GM23338 (cell line): Measurements from ENCODE around the gene NXPE3. TPM values are rescaled to one million over a fixed set of nuclear protein-coding genes. Genes with fewer than 3 reads are reported as not detected.

Source experiments
- ATAC-seq: fragments of 200-7000 bp; cut with Tn5 transposase; 3 replicates; pipeline ENCODE4 v1.9.1; 2020
- DNase-seq: peaks from one replicate; pipeline ENCODE4 v3.0.0-alpha.2; 2015; ENCODE audit warnings: low spot score
- H2AFZ ChIP-seq: fragments of 200-600 bp; sonication (generic); 2 replicates; pipeline ENCODE4 v1.8.0; 2016; ENCODE audit warnings: antibody characterized with exemption, mild to moderate bottlenecking, moderate library complexity
- H3F3A ChIP-seq: fragments of 200-600 bp; sonication (generic); replicated peaks from 2 replicates; pipeline ENCODE4 v1.8.0; 2017; ENCODE audit warnings: antibody characterized with exemption, mixed run types, low read depth
- H3K27ac ChIP-seq: fragments of 200-600 bp; sonication (generic); 2 replicates; pipeline ENCODE4 v1.6.1; 2016; ENCODE audit warnings: low read depth
- H3K27me3 ChIP-seq: fragments of 200-600 bp; sonication (generic); 2 replicates; pipeline ENCODE4 v1.8.0; 2016; ENCODE audit warnings: mild to moderate bottlenecking, mixed run types, moderate library complexity; ENCODE audit not compliant: insufficient read depth
- H3K36me3 ChIP-seq: fragments of 200-600 bp; sonication (generic); 2 replicates; pipeline ENCODE4 v1.8.0; 2016; ENCODE audit warnings: mild to moderate bottlenecking; ENCODE audit not compliant: insufficient read depth
- H3K4me1 ChIP-seq: fragments of 200-600 bp; sonication (generic); 2 replicates; pipeline ENCODE4 v1.8.0; 2016; ENCODE audit warnings: mild to moderate bottlenecking, moderate library complexity; ENCODE audit not compliant: insufficient read depth
- H3K4me2 ChIP-seq: fragments of 200-600 bp; sonication (generic); 2 replicates; pipeline ENCODE4 v1.7.1; 2017; ENCODE audit warnings: mixed run types
- H3K4me3 ChIP-seq: fragments of 200-600 bp; sonication (generic); 2 replicates; pipeline ENCODE4 v1.6.1; 2016; ENCODE audit warnings: mixed run types
- H3K79me2 ChIP-seq: fragments of 200-600 bp; sonication (generic); replicated peaks from 2 replicates; pipeline ENCODE4 v1.8.0; 2017; ENCODE audit warnings: mild to moderate bottlenecking; ENCODE audit not compliant: insufficient read depth
- H3K9me2 ChIP-seq: fragments of 200-600 bp; sonication (generic); 2 replicates; pipeline ENCODE4 v1.8.0; 2017; ENCODE audit not compliant: insufficient read depth
- H4K20me1 ChIP-seq: fragments of 200-600 bp; sonication (generic); replicated peaks from 2 replicates; pipeline ENCODE4 v1.8.0; 2017; ENCODE audit warnings: mild to moderate bottlenecking; ENCODE audit not compliant: insufficient read depth
- H3K27ac Mint-ChIP-seq: 2 replicates; pipeline ENCODE4 v1.8.0; 2020; ENCODE audit warnings: inconsistent platforms, mild to moderate bottlenecking, moderate library complexity, mixed read lengths
- H3K27me3 Mint-ChIP-seq: 3 replicates; pipeline ENCODE4 v1.8.0; 2022; ENCODE audit warnings: low read depth, mild to moderate bottlenecking, moderate library complexity, mixed read lengths, inconsistent platforms; ENCODE audit not compliant: insufficient read depth, poor library complexity
- H3K36me3 Mint-ChIP-seq: 3 replicates; pipeline ENCODE4 v1.8.0; 2021; ENCODE audit warnings: low read depth, mild to moderate bottlenecking, inconsistent platforms, moderate library complexity, mixed read lengths
- H3K4me1 Mint-ChIP-seq: 3 replicates; pipeline ENCODE4 v1.8.0; 2020; ENCODE audit warnings: mild to moderate bottlenecking, inconsistent platforms, mixed read lengths
- H3K4me3 Mint-ChIP-seq: 3 replicates; pipeline ENCODE4 v1.8.0; 2021; ENCODE audit warnings: moderate library complexity, mild to moderate bottlenecking, inconsistent platforms, mixed read lengths
- H3K9me3 Mint-ChIP-seq: 3 replicates; pipeline ENCODE4 v1.8.0; 2020; ENCODE audit warnings: moderate library complexity, mild to moderate bottlenecking, inconsistent platforms, mixed read lengths
- CREB1 ChIP-seq: fragments of 250-450 bp; sonication (Bioruptor Pico); IDR thresholded peaks from 2 replicates; pipeline ENCODE4 v1.5.0; 2020; ENCODE audit warnings: low read depth, mild to moderate bottlenecking, moderate library complexity
- CTCF ChIP-seq, 2 experiments: fragments of 200-600 bp in 1 of 2; sonication (generic) in 1 of 2; conservative IDR thresholded peaks; 2 replicates each; pipeline versions ENCODE4 v1.5.1 to v1.6.1; 2016 to 2017; ENCODE audit warnings: antibody characterized with exemption in 2 of 2, low read depth in 2 of 2, mild to moderate bottlenecking in 2 of 2, moderate library complexity in 1 of 2
- ETS1 ChIP-seq: IDR thresholded peaks from 2 replicates; pipeline ENCODE4 v1.6.1; 2016; ENCODE audit warnings: antibody characterized with exemption
- EZH2 ChIP-seq: fragments of 200-600 bp; sonication (generic); IDR thresholded peaks from one replicate; pipeline ENCODE4 v1.8.0; 2017; ENCODE audit warnings: antibody characterized with exemption, mild to moderate bottlenecking, low read depth; ENCODE audit not compliant: unreplicated experiment
- EZH2phosphoT487 ChIP-seq: fragments of 200-600 bp; sonication (generic); IDR thresholded peaks from one replicate; pipeline ENCODE4 v1.8.1; 2018; ENCODE audit warnings: antibody characterized with exemption; ENCODE audit not compliant: unreplicated experiment
- JUNB ChIP-seq: IDR thresholded peaks from one replicate; pipeline ENCODE4 v1.6.1; 2016; ENCODE audit warnings: antibody characterized with exemption; ENCODE audit not compliant: unreplicated experiment
- NANOG ChIP-seq: IDR thresholded peaks from 2 replicates; pipeline ENCODE4 v1.6.1; 2016; ENCODE audit warnings: antibody characterized with exemption, borderline replicate concordance
- POLR2AphosphoS5 ChIP-seq: IDR thresholded peaks from 2 replicates; pipeline ENCODE4 v1.6.1; 2016; ENCODE audit warnings: antibody characterized with exemption, low read depth
- REST ChIP-seq: IDR thresholded peaks from one replicate; pipeline ENCODE4 v1.6.1; 2018; ENCODE audit warnings: antibody characterized with exemption; ENCODE audit not compliant: unreplicated experiment
- STAT1 ChIP-seq: IDR thresholded peaks from one replicate; pipeline ENCODE4 v1.6.1; 2016; ENCODE audit warnings: antibody characterized with exemption; ENCODE audit not compliant: unreplicated experiment
- ZNF114 ChIP-seq: fragments of 250-450 bp; sonication (Bioruptor Pico); IDR thresholded peaks from 2 replicates; pipeline ENCODE4 v1.5.0; 2020; ENCODE audit warnings: mild to moderate bottlenecking, moderate library complexity
- ZNF331 ChIP-seq: fragments of 250-450 bp; sonication (Bioruptor Pico); IDR thresholded peaks from 2 replicates; pipeline ENCODE4 v1.5.0; 2020; ENCODE audit warnings: low read depth, mild to moderate bottlenecking, moderate library complexity
- ZNF462 ChIP-seq: fragments of 250-450 bp; sonication (Bioruptor Pico); IDR thresholded peaks from 2 replicates; pipeline ENCODE4 v1.5.0; 2020; ENCODE audit warnings: mild to moderate bottlenecking, moderate library complexity
- polyA plus RNA-seq: library from polyadenylated mRNA; unstranded; fragments of >200 nt; fragmentation: Nextera tagmentation; extraction: Ambion mirVana; gene quantifications from 2 replicates; pipeline ENCODE4 v1.2.1, GENCODE V29; 2016
- total RNA-seq: library from RNA; depleted of rRNA; stranded (reverse); fragments of >200 nt; shearing (Covaris generic); gene quantifications from 2 replicates; pipeline ENCODE4 v1.2.3, GENCODE V29; 2014

Gene NXPE3
- total and polyA plus RNA-seq, 2 experiments from 2014 or later, result 13.3 to 20.8 TPM

- Mint-ChIP-seq H3K27ac (no peak overlapping the region), H3K36me3 (peaks cover 64% of the 10 kb centered on the region), H3K4me3 (no peak overlapping the region), H3K27me3 (peaks cover 2% of the 10 kb centered on the region), H3K4me1 (no peaks in the 10 kb centered on the region), H3K9me3 (no peaks in the 10 kb centered on the region)
- no peaks in the 10 kb centered on the region for H3K4me1 ChIP-seq
- H3K27me3 ChIP-seq, result no peaks in the 10 kb centered on the region
- H3K9me2 ChIP-seq, result no peaks in the 10 kb centered on the region
- H3K4me3 ChIP-seq, result no peak overlapping the region
- H3K4me2 ChIP-seq, result no peak overlapping the region
- no peak for ATAC-seq
- H3K36me3 ChIP-seq, result peaks cover 47% of the 10 kb centered on the region
- no peaks in the 10 kb centered on the region; the same call in 1 of the 2 replicates for H3K79me2 ChIP-seq
- no peak overlapping the region for H2AFZ ChIP-seq
- TF ChIP-seq STAT1 (no peak), CREB1 (CRISPR knock-in tag) (no peak), NANOG (no peak), ZNF462 (no peak), ZNF114 (CRISPR knock-in tag) (no peak), ZNF331 (CRISPR knock-in tag) (no peak), JUNB (no peak), POLR2AphosphoS5 (no peak), EZH2 (no peak), ETS1 (no peak), REST (no peak), EZH2phosphoT487 (no peak), CTCF (conservative IDR thresholded peaks at IDR 0.05; ENCODE audit: low read depth in 2 of 2) (no peak)
- DNase-seq, result no peak
- peaks cover 23% of the 10 kb centered on the region; the same call in 1 of the 2 replicates for H4K20me1 ChIP-seq
- no peak overlapping the region for H3K27ac ChIP-seq
- H3F3A ChIP-seq, result peaks cover 3% of the 10 kb centered on the region; the same call in 1 of the 2 replicates
Measured at GRCh38 chr3:101859882-101860448, 81.0 kb downstream of the NXPE3 start.
